Stomach (tissue), 9 donors: ENCODE measurements around the gene CSNK2A3. TPM values are rescaled to one million over a fixed set of nuclear protein-coding genes. Genes with fewer than 3 reads are reported as not detected.

Experiments
- DNase-seq, 2 donors: peaks; one replicate each; pipeline versions ENCODE4 v3.0.0 to v3.0.0-alpha.2; 2013 to 2019
- H3K27ac ChIP-seq, 5 donors: fragments of 200-600 bp in 4 of 5; sonication (generic) in 4 of 5; one replicate each; pipeline ENCODE4 v1.5.1; 2013 to 2019; ENCODE audit warnings: mild to moderate bottlenecking in 1 of 5, moderate library complexity in 1 of 5
- H3K27me3 ChIP-seq, 3 donors: fragments of 200-600 bp; sonication (generic); one replicate each; pipeline ENCODE4 v1.5.1; 2017 to 2019; ENCODE audit warnings: mixed run types in 1 of 3
- H3K36me3 ChIP-seq, 4 donors: fragments of 200-600 bp; sonication (generic); 1 replicate in 3 of 4; 2 replicates in 1 of 4; pipeline ENCODE4 v1.5.1; 2016 to 2019
- H3K4me1 ChIP-seq, 4 donors: fragments of 200-600 bp; sonication (generic); one replicate each; pipeline ENCODE4 v1.5.1; 2016 to 2019
- H3K4me3 ChIP-seq, 4 donors: fragments of 200-600 bp; sonication (generic) in 3 of 4; one replicate each; pipeline ENCODE4 v1.5.1; 2016 to 2019; ENCODE audit warnings: mild to moderate bottlenecking in 1 of 4
- H3K9me3 ChIP-seq, 4 donors: fragments of 200-600 bp; sonication (generic); one replicate each; pipeline ENCODE4 v1.5.1; 2016 to 2019
- EP300 ChIP-seq: sonication (generic); formaldehyde crosslinking; IDR thresholded peaks from one replicate; pipeline ENCODE4 v1.6.1; 2017; ENCODE audit warnings: antibody characterized with exemption
- POLR2A ChIP-seq, 4 donors: fragments of 450-650 bp; IDR thresholded peaks; one replicate each; pipeline ENCODE4 v1.6.1; 2016; ENCODE audit warnings: antibody characterized with exemption in 4 of 4, control low read depth in 2 of 4, mild to moderate bottlenecking in 1 of 4, moderate library complexity in 1 of 4
- POLR2AphosphoS5 ChIP-seq, 3 donors: sonication (generic); formaldehyde crosslinking; IDR thresholded peaks; one replicate each; pipeline ENCODE4 v1.6.1; 2016; ENCODE audit warnings: antibody characterized with exemption in 3 of 3
- WGBS, 5 donors: extraction: QIAGEN DNeasy Blood & Tissue Kit in 3 of 5; methylation state at CpG; one replicate each; pipeline versions ENCODE4 v1.1.5 to v1.1.7; 2013 to 2018; 5-methylcytosine and 5-hydroxymethylcytosine counted together
- intact Hi-C: fragments of 100-400 bp; cut with DNase I; formaldehyde crosslinking; loops from one replicate; pipeline ENCODE4 v1.15.1; 2023; ENCODE audit warnings: low total_unique reads
- polyA plus RNA-seq, 3 donors: library from polyadenylated mRNA; stranded (reverse); fragments of 200-250 nt; gene quantifications; one replicate each; pipeline ENCODE4 v1.2.3, GENCODE V29; 2013
- total RNA-seq, 5 donors: library from RNA; depleted of rRNA; stranded (reverse); fragments of >200 nt; gene quantifications; one replicate each; pipeline versions ENCODE4 v1.1.0 to v1.2.3, GENCODE V29; 2014 to 2016
- TF ChIP-seq, protein P1 (sequence below), 7 experiments: fragments of 450-650 bp in 4 of 7; fragments of 200-600 bp in 3 of 7; sonication (generic) in 3 of 7; IDR thresholded peaks; one replicate each; pipeline ENCODE4 v1.5.1; 2016 to 2019; ENCODE audit warnings: antibody characterized with exemption in 7 of 7, control low read depth in 2 of 7, mild to moderate bottlenecking in 1 of 7
- donor health status: healthy with polysubstance abuse.
- donor health status: Bipolar disorder and iron deficiency.
- donor health status: healthy.

The CSNK2A3 gene
- total and polyA plus RNA-seq, 8 donors: 0.23 to 1.2 (median 0.73) TPM; not detected in 3

DNA sequence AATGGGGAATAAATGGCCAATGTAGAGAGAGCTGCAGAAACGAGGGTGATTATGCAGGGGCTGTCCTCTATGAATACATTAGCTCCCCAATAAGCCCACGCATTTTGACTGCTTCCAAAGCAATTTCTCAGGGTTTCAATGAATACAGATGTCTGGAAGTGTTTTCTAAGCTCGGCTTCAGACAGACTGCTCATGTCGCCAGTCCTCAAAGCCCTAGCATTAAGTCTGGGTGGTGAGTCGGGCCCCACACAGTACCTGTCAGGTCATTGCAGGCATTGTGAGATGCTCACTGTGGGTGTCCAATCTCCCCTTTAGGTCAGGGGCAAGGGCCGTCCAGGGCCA lies 17.9 kb upstream of the CSNK2A3 start:
- Histone ChIP-seq H3K9me3 (peaks cover 0 to 8% (median 0%) of the 10 kb centered on the region in 4 donors), H3K4me1 (no peaks in the 10 kb centered on the region), H3K4me3 (no peak overlapping the region), H3K27me3 (no peaks in the 10 kb centered on the region), H3K36me3 (no peaks in the 10 kb centered on the region), H3K27ac (no peak overlapping the region)
- 73 to 83% (median 82%) methylated on average over 6 of the region's 6 CpGs for WGBS, 5 donors
- no peak for DNase-seq
- TF ChIP-seq POLR2A (IDR thresholded peaks at IDR 0.05): no peak
- no peak for TF ChIP-seq POLR2AphosphoS5 (IDR thresholded peaks at IDR 0.05)
- intact Hi-C loops: no loop called here

DNA sequence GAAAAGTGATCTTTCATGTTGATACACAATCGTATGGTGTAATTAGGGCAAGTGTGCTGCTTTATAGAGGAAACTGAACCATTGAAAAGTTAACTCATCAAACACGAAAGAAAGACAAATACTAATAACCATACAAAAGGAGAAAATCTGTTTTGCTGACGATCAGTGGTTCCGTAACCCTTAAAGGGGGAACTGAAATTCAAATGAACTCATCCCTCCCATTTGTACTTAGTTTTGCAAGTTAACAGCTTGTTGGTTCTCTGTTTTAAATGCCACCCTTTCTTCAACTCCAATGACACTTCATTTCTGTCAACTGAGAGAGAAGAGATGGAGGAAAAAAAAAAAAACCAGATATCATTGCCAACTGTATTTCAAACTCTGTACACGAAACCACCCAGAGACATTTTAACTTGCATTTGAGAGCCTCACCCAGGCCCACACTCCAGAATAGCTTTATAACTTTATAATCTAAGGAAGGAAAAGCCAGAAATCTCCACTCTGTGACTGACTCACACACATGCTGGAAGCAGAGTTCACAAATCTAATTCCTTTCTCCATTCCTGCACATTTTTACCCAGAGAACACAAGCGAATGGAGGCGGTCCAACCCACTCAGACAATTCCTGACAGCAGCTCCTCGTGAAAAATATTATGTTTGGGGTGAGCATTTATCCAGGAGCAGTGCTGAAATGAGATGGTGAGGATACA lies 17.4 kb upstream of the CSNK2A3 start:
- H3K36me3 ChIP-seq: no peaks in the 10 kb centered on the region
- intact Hi-C loops: no loop called here
- H3K4me1 ChIP-seq: no peaks in the 10 kb centered on the region
- TF ChIP-seq POLR2AphosphoS5 (IDR thresholded peaks at IDR 0.05) (no peak), EP300 (no peak)
- peaks cover 0 to 8% (median 0%) of the 10 kb centered on the region in 4 donors for H3K9me3 ChIP-seq
- no peak overlapping the region for H3K4me3 ChIP-seq
- H3K27ac ChIP-seq: no peak overlapping the region
- DNase-seq: no peak
- H3K27me3 ChIP-seq: no peaks in the 10 kb centered on the region
- 61 to 76% (median 71%) methylated on average over 8 of the region's 8 CpGs for WGBS, 5 donors

DNA sequence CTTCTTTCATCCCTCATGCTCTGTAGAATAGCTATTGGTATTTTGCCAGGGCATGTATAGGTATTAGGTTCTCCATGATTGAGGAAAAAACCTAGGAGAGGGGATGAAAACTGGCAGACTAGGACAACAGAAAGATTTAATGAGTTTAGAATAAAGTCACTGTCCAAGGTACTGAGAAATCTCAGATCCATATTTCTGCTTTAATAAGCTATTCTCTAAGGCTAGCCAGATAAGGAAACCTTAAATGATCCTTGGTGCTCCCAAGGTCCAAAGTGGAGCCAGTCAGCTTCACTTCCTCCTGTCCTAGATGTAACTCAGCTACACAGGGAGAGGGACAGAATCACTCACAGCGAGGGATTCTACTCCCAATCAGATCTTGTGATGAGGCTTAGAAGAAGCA lies 13.7 kb upstream of the CSNK2A3 start:
- H3K9me3 ChIP-seq: peaks cover 0 to 8% (median 0%) of the 10 kb centered on the region in 4 donors
- intact Hi-C loops: no loop called here
- no peak for TF ChIP-seq POLR2AphosphoS5 (IDR thresholded peaks at IDR 0.05)
- TF ChIP-seq, protein P1, sequence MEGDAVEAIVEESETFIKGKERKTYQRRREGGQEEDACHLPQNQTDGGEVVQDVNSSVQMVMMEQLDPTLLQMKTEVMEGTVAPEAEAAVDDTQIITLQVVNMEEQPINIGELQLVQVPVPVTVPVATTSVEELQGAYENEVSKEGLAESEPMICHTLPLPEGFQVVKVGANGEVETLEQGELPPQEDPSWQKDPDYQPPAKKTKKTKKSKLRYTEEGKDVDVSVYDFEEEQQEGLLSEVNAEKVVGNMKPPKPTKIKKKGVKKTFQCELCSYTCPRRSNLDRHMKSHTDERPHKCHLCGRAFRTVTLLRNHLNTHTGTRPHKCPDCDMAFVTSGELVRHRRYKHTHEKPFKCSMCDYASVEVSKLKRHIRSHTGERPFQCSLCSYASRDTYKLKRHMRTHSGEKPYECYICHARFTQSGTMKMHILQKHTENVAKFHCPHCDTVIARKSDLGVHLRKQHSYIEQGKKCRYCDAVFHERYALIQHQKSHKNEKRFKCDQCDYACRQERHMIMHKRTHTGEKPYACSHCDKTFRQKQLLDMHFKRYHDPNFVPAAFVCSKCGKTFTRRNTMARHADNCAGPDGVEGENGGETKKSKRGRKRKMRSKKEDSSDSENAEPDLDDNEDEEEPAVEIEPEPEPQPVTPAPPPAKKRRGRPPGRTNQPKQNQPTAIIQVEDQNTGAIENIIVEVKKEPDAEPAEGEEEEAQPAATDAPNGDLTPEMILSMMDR (IDR thresholded peaks at IDR 0.05): no peak
- TF ChIP-seq POLR2A (IDR thresholded peaks at IDR 0.05): no peak
- no peak for TF ChIP-seq EP300
- H3K4me1 ChIP-seq: no peaks in the 10 kb centered on the region
- no peaks in the 10 kb centered on the region for H3K27me3 ChIP-seq
- H3K27ac ChIP-seq: no peak overlapping the region
- no peaks in the 10 kb centered on the region for H3K36me3 ChIP-seq
- H3K4me3 ChIP-seq: no peak overlapping the region
- peak in 1 of 2 donors; percentile 29 for DNase-seq
- WGBS, 5 donors: 71 to 91% (median 88%) methylated on average over 1 of the region's 1 CpG

DNA sequence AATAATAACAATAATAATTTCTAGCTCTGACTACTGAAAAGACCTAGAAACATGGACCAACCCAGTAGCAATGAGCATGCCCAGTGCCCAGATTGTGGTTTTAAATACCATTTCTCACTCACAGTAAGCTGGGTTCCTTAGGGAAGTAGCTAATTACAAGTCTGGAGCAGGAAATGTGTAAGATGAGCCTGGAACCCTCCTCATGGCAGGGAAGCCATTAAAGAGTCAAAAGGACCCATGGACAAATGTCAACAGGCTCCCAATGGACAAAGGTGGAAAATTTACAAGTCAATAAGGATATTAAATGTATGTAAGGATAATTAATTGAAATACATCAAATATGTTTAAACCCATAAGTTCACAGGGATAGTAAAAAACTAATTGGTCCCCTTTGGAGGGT lies 10.6 kb upstream of the CSNK2A3 start:
- peaks cover 0 to 8% (median 0%) of the 10 kb centered on the region in 4 donors for H3K9me3 ChIP-seq
- intact Hi-C loops: no loop called here
- no peaks in the 10 kb centered on the region for H3K36me3 ChIP-seq
- no peak overlapping the region for H3K4me3 ChIP-seq
- H3K4me1 ChIP-seq: no peaks in the 10 kb centered on the region
- no peak for TF ChIP-seq POLR2AphosphoS5 (IDR thresholded peaks at IDR 0.05)
- TF ChIP-seq, protein P1 (IDR thresholded peaks at IDR 0.05): no peak
- TF ChIP-seq EP300: no peak
- no peak for TF ChIP-seq POLR2A (IDR thresholded peaks at IDR 0.05)
- no peak for DNase-seq
- no peaks in the 10 kb centered on the region for H3K27me3 ChIP-seq
- H3K27ac ChIP-seq: no peak overlapping the region

DNA sequence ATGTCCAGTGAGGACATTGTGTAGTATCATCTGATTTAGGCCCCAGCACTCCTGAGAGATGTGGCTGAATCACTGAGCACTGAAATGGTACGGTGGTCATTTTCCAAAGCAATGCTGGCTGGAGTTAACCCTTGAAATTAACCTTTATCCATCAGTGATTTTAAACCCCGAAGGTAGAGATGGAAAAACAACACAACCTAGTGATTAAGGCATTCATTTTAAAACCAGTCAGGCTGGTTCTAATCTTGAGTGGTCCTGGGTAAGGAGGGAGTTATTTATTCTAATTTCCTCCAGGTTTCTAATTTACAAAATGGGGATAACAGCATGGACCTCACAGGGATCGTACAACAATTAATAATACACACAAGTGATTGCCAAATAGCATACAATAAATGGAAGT lies 6.6 kb upstream of the CSNK2A3 start:
- no peak for DNase-seq
- Histone ChIP-seq H3K4me1 (no peaks in the 10 kb centered on the region), H3K4me3 (no peak overlapping the region), H3K9me3 (no peaks in the 10 kb centered on the region), H3K27ac (no peak overlapping the region), H3K27me3 (no peaks in the 10 kb centered on the region), H3K36me3 (no peaks in the 10 kb centered on the region)
- TF ChIP-seq EP300 (no peak), POLR2AphosphoS5 (IDR thresholded peaks at IDR 0.05) (no peak), POLR2A (IDR thresholded peaks at IDR 0.05) (no peak)
- TF ChIP-seq, protein P1 (IDR thresholded peaks at IDR 0.05): no peak
- WGBS, 5 donors: 32 to 57% (median 50%) methylated on average over 3 of the region's 3 CpGs
- intact Hi-C loops: no loop called here
